NOMO-1 treated with dmso at 0.1 percent for 144 hours (cell line): ENCODE data around the gene MPC1.
"Not testable (repeated sequence)": the region's sequence is repeated elsewhere in the genome, so short reads cannot be mapped to it uniquely, and the experiment has no call there.

Experiments
- DNase-seq: peaks from one replicate; lab custom pipeline; 2025; ENCODE audit not compliant: unreplicated experiment; lab: John Stamatoyannopoulos, UW

Gene MPC1

GRCh38 chr6:166382500-166382932 lies 224 bp downstream of the MPC1 start:
- DNase-seq = no peak

- DNase-seq = peak; percentile 54
Measured at GRCh38 chr6:166381733-166382499, 824 bp downstream of the MPC1 start.

DNA sequence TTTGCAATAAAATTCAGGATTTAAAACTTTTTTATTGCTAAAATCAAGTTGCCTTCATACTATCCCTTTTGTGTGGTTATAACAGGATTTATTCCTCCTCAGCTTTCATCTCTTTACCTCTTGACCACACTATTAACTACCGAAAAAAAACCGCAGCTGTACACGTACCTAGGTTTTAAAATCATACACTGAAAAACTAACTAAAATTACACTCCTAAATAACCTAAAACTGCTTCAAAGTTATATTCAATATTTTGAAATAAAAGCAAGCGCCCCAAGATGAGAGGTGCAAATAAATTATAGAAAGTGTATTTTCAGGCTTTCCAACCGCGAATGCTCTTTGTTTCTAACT lies 1.4 kb downstream of the MPC1 start:
- no peak for DNase-seq

DNA sequence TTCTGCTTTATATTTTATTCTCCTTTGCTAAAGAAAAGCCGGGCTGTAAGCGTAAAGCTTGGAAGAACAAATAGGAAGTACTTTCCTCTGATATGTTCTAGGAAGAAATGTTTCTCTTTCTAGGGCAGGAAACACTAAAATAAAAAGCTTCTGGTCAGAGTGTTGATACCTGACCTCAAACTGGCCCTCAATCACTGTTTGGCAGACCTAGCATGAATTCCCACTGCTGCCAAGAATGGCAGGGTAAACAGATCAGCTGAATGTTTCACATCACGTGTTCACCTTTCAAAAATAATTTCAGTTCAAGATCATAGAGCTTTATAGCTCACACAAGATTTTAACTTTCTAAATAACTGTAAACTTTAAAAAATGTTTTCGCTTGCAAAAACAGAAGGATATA lies 2.9 kb downstream of the MPC1 start:
- no peak for DNase-seq

GRCh38 chr6:166379103-166379586 lies 3.6 kb downstream of the MPC1 start:
- no peak for DNase-seq

DNA sequence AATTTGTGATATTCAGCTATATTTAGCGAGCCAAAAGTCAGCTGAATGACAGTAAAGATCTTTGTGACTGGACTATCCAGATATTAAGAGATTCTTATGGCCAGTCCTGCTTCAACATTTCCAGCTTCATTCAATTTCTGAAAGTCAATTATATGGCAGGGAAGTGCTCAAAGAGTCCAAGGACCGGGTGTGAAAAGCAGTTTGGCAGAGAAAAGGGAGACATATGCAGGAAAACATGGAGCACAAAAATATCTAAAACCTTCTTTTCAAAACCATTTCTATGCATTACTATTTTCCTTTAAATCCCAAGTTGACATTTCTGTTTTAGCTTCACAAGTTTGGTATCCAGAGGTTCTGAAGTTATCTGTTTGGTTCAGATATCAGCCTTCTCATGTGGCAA lies 5.0 kb downstream of the MPC1 start:
- DNase-seq = no peak

- DNase-seq = no peak
Measured at GRCh38 chr6:166375013-166375412, 7.7 kb downstream of the MPC1 start.

DNA sequence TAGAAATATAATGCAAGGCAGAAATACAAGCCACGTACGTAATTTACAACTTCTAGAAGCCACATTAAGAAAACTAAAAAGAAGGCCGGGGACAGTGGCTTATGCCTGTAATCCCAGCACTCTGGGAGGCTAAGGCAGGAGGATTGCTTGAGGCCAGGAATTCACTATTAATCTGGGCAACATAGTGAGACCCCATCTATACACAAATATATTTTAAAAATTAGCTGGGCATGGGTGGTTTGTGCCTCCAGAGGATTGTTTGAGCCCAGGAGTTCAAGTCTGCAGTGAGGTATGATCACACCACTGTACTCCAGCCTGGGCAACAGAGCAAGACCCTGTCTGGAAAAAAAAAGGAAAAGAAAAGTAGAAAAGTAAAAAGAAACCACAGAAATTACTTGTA lies 12.3 kb downstream of the MPC1 start:
- no peak for DNase-seq

DNA sequence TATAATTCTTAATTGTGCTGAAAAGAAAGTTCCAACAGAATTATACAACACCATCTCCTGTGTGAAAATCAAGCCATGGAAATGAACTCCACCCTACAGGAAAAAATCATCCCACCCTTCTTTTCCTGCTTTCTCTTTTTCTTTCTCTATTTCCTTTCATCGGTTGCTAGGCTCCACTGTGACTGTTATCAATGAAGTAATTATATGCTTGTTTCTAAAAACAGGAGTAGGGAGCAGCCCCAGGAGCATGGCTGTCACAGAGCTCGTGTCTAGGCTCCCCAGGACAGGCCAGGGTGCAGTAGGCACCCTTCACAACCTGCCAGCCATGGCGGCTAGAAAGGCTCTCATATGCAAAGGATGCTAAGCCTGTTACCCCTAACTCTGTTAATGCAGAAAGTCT lies 13.0 kb downstream of the MPC1 start:
- no peak for DNase-seq

DNA sequence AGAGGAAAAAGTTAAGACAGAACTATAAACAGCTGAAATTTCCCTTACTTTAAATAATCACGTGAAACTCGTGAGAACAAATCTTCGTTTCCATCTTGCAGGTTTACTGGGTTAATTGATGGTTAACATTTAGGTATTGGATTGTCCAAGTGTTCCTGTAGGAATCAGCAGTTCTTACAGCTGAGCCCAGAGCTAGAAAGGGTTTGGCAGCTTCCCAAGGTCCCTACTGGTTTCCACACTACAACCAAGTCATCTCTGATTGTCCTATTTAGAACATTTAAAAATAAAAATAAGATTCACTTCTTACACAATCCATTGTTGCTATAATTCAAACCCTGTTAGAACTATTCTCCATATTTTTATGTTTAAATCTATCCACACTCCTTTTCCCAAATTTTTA lies 15.8 kb downstream of the MPC1 start:
- DNase-seq = no peak

DNA sequence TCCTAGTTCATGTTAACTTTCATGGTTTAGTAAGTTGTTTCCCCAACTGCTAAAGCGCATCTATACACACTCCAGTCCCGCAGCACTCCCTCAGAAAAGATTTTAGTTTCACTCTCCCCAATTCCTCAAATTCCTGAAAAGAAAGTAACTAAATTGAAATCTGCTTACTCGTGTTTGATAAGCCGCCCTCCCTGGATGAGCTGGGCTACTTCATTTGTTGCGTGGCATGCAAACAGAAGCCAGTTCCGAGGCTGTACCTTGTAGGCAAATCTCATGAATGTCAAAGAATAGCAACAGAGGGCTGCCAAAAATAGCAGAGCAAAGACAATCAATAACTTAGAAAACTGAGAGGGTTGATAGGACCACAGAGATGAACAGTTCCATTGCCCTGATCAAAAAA lies 16.9 kb downstream of the MPC1 start:
- DNase-seq = no peak

GRCh38 chr6:166365221-166365620 lies 17.5 kb downstream of the MPC1 start:
- DNase-seq = no peak

- no peak for DNase-seq
Measured at GRCh38 chr6:166364456-166364855, 18.3 kb downstream of the MPC1 start.

DNA sequence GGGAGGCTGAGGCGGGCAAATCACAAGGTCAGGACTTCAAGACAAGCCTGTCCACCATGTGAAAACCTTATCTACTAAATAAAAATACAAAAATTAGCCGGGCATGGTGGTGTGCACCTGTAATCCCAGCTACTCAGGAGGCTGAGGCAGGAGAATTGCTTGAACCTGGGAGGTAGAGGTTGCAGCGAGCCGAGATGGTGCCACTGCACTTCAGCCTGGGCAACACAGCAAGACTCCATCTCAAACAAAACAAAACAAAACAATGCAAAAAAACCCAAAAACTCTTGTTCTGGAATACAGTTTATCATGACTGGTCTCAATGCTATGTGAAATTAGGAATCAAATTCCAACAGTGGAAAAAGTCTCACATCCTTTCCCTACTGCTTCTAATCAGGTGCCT lies 20.3 kb downstream of the MPC1 start:
- not testable (repeated sequence) for DNase-seq

DNA sequence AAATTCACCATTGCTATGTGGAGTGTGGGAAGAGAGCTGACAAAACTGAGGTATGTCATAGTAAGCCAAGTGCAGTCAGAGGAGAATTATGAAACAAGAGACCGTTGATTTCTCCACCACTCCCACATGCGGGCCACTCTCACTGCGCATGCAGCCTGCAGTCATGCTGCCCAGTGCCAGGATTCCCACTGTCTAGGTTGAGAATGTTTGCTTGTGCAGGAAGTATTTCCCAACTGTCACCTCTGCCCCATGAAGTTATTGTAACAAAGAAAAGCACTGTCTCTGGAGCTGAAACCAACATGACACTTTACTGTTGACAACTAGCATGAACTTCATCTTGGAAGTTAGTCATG lies 21.7 kb downstream of the MPC1 start:
- peak; percentile 33 for DNase-seq

DNA sequence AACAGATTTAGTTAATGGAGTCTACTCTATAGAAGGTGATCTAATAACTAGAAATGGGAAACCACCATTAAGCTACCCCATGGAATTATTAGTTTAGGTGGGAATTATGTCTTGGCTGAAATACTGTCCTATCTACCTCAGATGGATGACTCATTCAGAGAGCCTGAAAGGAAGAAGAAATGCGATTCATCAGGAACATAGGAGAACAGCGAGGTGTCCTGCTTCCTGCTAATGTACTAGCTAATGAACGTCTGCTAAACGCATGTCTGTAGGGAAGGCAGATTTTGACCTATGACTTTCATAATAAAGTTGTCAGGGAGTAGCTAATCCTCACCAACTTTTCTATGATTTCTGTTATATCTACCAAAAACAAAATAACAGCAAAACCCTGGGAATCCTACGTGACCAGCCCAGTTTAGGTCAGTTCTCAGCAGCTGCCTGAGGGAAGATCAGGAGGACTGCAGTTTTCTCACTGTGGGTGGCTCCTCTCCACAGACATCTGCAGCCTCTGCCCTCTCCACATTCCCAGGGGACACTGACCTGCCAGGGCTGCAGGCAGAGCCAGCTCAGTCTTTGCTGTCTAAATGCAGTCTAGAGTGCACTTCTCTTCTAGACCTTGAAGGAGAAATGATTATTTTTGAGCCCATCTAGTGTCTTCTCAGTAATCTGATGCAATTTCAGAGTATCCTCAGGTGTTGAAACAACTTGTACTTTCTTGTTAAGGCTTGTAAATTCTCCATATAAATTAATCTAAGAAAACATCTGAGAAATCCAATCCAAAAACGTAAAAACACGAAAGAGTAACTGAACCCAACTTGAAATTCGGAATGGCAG lies 22.3 kb downstream of the MPC1 start:
- DNase-seq = no peak

- no peak for DNase-seq
Measured at GRCh38 chr6:166355552-166355951, 27.2 kb downstream of the MPC1 start.

DNA sequence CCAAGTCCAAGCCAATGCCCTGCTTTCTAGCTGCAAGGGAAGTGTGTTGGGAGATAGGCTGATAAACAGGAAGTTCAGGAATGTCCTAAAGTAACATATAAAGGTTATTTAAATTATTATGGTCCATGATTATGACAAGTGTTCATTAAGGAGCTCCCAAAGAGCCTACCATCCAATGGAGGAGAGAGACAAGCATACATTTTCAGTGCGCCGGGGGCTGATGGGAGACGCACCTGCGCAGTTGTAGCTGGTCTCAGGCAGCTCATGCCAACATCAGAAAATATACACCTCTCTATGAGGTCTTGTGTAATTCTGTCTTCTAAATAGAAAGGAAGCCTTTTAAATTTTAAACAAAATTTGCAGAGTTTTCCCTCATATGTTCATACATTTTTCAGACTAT lies 27.8 kb downstream of the MPC1 start:
- no peak for DNase-seq

GRCh38 chr6:166354143-166354542 lies 28.6 kb downstream of the MPC1 start:
- DNase-seq = no peak

GRCh38 chr6:166353507-166353906 lies 29.2 kb downstream of the MPC1 start:
- DNase-seq = no peak

DNA sequence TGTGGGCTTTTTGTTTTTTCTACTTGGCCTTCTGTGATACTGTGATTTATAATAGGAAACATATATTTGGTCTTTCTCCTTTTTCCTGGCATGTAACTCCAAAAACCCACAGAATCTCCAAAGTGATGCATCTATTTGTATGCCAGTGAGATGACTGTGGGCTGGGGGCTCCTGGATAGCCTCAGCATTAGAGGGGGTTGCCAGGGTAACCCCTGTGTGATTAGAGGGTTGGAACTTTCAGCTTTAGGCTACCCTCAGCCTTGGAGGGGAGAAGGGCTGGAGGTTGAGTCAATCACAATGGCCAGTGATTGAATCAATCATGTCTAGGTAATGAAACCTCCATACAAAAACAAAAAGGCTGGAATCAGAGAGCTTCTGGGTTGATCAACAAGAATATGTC lies 29.8 kb downstream of the MPC1 start:
- no peak for DNase-seq

- DNase-seq = peak; percentile 81
Measured at GRCh38 chr6:166351715-166352285, 30.9 kb downstream of the MPC1 start.
